COLO668 (cell line): ENCODE measurements around the gene SH3PXD2A.

ENCODE experiments used
- DNase-seq: peaks from one replicate; lab custom pipeline; 2025; ENCODE audit not compliant: unreplicated experiment; lab: John Stamatoyannopoulos, UW

The SH3PXD2A gene

GRCh38 chr10:103552856-103553742 lies 302.3 kb downstream of the SH3PXD2A start:
- DNase-seq = no peak

GRCh38 chr10:103551619-103552602 lies 303.5 kb downstream of the SH3PXD2A start:
- no peak for DNase-seq

GRCh38 chr10:103550229-103550628 lies 305.1 kb downstream of the SH3PXD2A start:
- DNase-seq = no peak

DNA sequence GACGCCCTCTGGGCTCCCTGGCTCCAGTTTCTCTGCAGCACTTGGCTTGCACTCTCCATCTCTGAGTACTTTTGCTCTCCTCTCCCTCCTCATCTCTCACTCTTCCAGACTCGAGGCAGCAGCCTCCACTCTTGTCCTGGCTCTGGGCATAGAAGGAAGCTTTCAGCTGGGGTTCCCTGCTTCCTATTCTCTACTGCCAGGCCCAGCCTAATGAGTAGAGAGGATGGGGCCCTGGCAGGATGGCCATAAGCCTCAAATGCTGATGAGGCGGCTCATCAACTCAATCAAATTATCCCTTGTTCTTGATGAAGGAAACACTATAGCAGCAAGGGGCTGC lies 306.1 kb downstream of the SH3PXD2A start:
- DNase-seq = no peak

DNA sequence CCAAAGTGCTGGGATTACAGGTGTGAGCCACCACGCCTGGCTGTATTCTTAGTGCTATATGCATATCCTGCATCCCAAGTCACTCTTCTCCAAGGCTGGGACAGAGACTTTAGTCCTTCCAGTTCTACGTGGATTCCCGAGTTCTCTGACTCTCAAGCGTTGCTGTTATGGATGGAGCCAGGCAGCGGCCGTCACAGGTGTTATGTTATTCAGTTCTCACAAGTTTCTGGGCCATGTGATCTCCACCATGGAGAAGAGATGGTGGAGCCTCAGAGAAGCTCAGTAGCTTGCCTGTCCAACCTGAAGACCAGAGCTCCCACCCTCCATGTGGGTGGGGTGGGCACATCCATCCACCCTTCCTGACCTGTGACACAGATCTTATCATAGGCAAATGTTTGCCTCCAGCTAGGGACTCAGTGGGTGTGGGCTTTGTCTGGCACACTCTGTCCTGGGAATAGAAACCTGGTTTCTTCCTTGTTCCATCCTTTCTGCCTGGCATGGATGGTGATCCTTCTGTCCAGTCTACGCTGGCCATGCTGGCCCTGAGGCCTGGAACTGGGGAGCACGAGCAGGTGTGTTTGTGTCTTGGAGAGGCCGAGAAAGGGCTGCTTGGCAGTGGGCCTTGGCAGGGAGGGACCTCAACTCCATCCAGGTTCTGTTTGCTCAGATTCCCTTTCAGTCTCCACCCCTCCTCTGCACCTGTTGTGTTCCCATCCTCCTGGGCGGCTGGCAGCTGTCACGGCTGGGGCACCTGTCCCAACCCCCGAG lies 306.6 kb downstream of the SH3PXD2A start:
- DNase-seq = peak; percentile 87

GRCh38 chr10:103548006-103548405 lies 307.4 kb downstream of the SH3PXD2A start:
- DNase-seq = no peak

- DNase-seq = no peak
These were observed 307.9 kb downstream of the SH3PXD2A start for GRCh38 chr10:103547391-103547946.

GRCh38 chr10:103546401-103546800 lies 309.0 kb downstream of the SH3PXD2A start:
- no peak for DNase-seq

DNA sequence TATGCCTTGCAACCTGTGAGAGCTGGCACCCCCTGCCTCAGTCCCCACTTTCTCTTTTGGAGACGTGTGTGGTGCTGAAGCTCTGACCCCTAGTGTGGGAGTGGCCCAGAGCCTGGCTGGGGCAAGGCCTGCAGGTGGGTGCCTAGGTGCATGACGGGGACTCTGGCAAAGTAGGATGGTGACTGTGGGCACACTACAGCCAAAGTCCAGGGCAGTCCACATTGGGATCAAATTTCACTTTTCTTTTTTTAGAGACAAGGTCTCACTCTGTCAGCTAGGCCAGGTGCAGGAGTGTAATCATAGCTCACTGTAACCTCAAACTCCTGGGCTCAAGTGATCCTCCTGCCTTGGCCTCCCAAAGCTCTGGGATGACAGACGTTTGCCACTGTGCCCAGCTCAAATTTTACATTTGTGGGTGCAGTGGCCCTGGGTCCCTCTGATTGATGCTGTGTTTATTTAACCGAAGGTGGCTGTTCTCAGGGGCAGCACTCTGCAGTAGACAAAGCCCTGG lies 309.6 kb downstream of the SH3PXD2A start:
- DNase-seq = peak; percentile 69

DNA sequence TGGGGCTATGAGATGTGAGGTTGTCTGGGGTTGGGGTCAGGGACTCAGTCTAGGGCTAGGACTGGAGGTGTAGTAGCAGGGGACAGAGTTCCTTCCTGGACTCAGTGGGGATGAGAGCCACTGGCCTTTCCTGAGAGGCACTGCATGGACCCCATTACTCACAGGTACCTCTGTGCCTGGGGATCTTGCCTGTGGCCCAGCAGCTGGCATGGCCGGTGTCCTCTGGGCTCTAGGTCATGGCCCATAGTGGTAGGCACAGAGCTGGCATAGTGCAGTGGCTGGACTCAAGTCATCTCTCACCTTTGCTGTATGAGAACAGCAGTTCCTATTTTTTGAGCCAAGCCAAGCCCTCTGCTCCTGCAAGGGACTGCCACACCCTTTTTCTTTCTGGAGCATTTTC lies 310.0 kb downstream of the SH3PXD2A start:
- no peak for DNase-seq

DNA sequence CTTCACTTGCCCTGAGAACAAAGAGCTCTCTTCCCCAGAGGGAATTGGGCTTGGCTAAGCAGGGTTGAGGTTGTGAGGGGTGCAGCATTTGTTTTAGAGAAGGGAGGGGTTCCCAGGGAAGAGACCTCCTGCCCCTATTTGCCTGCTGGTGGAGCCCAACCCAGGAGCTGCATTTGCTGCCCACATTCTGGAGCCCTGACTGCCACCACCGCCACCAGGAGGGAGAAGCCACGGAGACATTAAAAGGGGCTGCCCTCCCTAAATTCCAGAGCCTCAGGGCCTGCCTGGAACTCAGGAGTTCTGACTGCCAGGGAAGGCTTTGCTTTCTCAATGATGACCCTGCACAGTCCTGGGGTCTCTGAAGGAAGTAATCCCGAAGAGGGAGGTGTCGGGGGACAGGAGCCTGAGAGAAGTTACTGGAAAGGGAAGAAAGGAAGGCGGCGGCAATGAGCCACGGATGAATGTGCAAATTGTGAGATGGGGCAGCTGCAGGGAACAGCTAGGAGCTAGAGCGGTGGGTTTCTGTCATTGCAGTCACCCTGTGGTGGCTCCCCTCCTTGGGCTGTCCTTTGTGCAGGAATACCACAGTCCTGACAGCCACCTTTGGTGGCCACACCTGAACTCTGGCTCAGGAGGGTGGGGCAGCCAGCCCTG lies 310.6 kb downstream of the SH3PXD2A start:
- DNase-seq = no peak
